SJCRH30 (cell line): ENCODE results near the gene CFAP251. TPM values are rescaled to one million over a fixed set of nuclear protein-coding genes. Genes with fewer than 3 reads are reported as not detected.
A peak's percentile ranks its signal among the peaks of the same experiment; 100 is the strongest.

ENCODE experiments used
- DNase-seq, 2 experiments: peaks; one replicate each; pipeline ENCODE4 v3.0.0-alpha.2; 2015 to 2020
- H3K27ac ChIP-seq: fragments of 250-450 bp; sonication (Bioruptor Pico); 2 replicates; pipeline ENCODE4 v1.5.1; 2020; ENCODE audit warnings: mild to moderate bottlenecking, moderate library complexity
- H3K27me3 ChIP-seq: fragments of 250-450 bp; sonication (Bioruptor Pico); 2 replicates; pipeline ENCODE4 v1.5.1; 2020; ENCODE audit warnings: mild to moderate bottlenecking, moderate library complexity
- H3K36me3 ChIP-seq: fragments of 250-450 bp; sonication (Bioruptor Pico); 2 replicates; pipeline ENCODE4 v1.5.1; 2020; ENCODE audit warnings: mild to moderate bottlenecking, moderate library complexity
- H3K4me1 ChIP-seq: fragments of 250-450 bp; sonication (Bioruptor Pico); 2 replicates; pipeline ENCODE4 v1.5.1; 2020; ENCODE audit warnings: mild to moderate bottlenecking, moderate library complexity
- H3K4me3 ChIP-seq: fragments of 250-450 bp; sonication (Bioruptor Pico); 2 replicates; pipeline ENCODE4 v1.5.1; 2020; ENCODE audit warnings: mild to moderate bottlenecking, moderate library complexity
- H3K9me3 ChIP-seq: fragments of 250-450 bp; sonication (Bioruptor Pico); replicated peaks from 2 replicates; pipeline ENCODE4 v1.5.1; 2020; ENCODE audit warnings: mild to moderate bottlenecking, moderate library complexity
- total RNA-seq: library from RNA; depleted of rRNA; stranded (reverse); fragments of >200 nt; shearing (Covaris generic); gene quantifications from 2 replicates; pipeline ENCODE4 v1.2.3, GENCODE V29; 2014

Gene CFAP251
- total RNA-seq, 1 experiment from 2014 or later = 0.45 TPM

DNA sequence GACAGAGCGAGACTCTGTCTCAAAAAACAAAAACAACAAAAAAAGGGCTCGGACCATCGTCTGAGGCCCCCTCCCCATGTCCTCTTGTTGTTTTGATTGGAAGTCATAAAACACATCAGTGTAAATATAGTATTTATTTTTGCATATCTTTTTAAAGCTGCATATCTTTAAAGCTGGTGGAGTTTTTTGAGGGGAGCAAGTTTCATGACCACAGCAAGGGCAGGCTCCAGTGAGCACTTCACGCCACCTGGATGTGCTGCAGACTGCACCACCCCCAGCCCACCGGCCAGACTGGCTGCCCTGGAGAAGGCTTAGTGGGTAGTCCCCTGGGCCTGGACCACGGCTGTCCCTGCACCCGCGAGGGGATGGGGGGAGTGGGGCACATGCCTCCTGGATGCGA, 91.3 kb downstream of the CFAP251 start:
- Histone ChIP-seq H3K4me1 (peaks cover 5% of the 10 kb centered on the region), H3K9me3 (no peaks in the 10 kb centered on the region), H3K27me3 (no peaks in the 10 kb centered on the region), H3K36me3 (no peaks in the 10 kb centered on the region), H3K4me3 (no peak overlapping the region), H3K27ac (no peak overlapping the region)
- DNase-seq = no peak

DNA sequence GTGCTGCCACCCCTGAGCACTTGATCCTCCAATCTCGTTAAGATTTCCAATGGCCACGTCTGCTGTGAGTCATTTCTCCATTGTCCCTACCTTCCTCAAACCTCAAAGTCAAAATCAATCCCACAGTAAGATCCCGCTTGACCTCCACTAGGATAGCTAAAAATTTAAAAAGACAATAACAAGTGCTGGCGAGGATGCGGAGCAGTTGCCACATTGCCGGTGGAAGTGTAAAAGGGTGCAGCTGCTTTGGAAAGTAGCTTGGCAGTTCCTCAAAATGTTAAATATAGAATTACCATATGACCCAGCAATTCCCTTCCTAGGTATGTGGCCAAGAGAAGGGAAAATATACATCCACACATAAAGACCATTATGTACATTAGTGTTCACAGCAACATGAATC, 93.8 kb downstream of the CFAP251 start:
- Histone ChIP-seq H3K4me1 (no peaks in the 10 kb centered on the region), H3K9me3 (no peaks in the 10 kb centered on the region), H3K27me3 (no peaks in the 10 kb centered on the region), H3K36me3 (no peaks in the 10 kb centered on the region), H3K27ac (no peak overlapping the region), H3K4me3 (no peak overlapping the region)
- DNase-seq = no peak

DNA sequence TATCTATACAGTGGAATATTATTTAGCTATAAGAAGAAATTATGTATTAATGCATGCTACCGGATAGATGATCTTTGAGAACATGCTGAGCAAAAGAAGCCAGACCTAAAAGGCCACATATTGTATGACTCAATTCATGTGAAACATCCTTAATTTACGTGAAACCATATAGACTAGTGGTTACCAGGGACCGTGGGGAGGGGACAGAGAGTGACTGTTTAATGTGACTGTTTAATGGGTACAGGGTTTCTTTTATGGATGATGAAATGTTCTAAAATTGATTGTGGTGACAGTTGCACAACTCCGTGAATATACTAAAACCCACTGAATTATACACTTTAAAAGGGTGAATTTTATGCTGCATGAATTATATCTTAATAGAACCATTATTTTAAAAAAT, 94.7 kb downstream of the CFAP251 start:
- Histone ChIP-seq H3K27me3 (no peaks in the 10 kb centered on the region), H3K27ac (no peak overlapping the region), H3K36me3 (no peaks in the 10 kb centered on the region), H3K4me3 (no peak overlapping the region), H3K4me1 (no peaks in the 10 kb centered on the region), H3K9me3 (no peaks in the 10 kb centered on the region)
- DNase-seq = no peak

DNA sequence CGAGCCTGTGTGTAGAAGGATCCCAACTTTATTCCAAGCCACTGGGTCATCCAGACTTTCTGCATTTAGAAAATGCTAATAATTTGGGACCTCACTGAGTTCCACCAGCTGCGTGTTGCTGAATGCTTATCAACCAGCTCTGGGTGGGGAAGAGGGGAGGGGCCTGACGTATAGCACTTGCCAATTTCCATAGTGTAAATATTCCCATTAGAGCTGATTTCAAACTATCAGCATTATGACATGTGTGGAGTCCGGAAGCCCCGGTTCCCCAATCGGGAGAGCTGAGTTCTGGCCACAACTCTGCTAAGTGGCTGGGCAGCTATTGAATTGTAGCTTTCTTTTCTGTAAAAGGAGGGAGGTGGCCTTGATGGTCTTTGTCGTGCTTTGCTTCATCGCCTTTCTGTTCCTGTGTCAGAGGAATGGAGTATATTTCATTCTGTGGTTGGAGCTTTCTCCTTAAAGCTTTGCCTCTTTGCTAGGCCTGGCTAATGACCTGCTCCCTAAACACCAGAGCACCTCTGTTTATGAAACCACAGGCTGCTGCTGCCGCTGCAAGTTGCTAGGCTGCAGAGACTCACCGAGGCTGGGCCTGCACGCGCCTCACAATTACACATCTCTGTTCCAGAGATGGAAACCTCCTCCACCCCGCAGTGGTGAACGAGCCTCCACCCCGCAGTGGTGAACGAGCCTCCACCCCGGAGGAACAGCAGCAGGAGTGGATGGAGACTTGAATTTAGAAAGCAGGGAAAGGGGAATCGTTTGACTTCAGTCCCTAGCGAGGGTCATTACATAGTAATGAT, 95.6 kb downstream of the CFAP251 start:
- H3K36me3 ChIP-seq = no peaks in the 10 kb centered on the region
- no peak overlapping the region for H3K27ac ChIP-seq
- H3K9me3 ChIP-seq = no peaks in the 10 kb centered on the region
- H3K4me1 ChIP-seq = no peaks in the 10 kb centered on the region
- H3K4me3 ChIP-seq = no peak overlapping the region
- no peaks in the 10 kb centered on the region for H3K27me3 ChIP-seq
- DNase-seq = no peak

DNA sequence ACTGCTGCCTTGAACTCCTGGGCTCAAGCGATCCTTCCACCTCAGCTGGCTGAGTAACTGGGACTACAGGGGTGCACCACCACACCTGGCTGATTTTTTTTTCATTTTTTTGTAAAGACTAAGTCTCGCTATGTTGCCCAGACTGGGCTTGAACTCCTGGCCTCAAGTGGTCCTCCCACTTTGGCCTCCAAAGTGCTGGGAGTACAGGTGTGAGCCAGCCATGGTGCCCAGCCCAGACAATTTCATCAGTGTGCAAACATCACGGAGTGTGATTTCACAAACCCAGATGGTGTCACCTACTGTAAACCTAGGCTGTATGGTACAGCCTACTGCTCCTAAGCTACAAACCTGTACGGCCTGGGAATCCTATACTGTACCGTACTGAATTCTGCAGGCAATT, 96.4 kb downstream of the CFAP251 start:
- Histone ChIP-seq H3K4me1 (no peaks in the 10 kb centered on the region), H3K4me3 (no peak overlapping the region), H3K9me3 (no peaks in the 10 kb centered on the region), H3K36me3 (no peaks in the 10 kb centered on the region), H3K27ac (no peak overlapping the region), H3K27me3 (no peaks in the 10 kb centered on the region)
- DNase-seq = no peak

DNA sequence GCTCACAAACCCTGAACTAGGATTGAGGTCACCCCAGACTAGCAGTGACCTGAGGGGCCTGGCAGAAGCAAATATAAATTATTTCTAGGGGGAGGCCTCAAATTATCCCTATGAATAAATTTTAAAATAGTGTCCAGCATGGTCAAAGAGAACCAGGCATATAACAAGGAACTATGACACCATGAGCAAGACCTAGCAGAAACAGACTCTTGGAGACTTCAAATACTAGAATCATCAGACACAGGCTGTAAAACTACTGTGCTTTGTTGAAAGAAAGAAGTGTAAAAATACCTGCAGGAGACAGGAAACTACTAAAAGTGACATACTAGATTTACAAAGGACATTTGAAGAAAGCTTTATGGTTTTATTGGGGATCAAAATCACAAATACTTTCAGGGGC, 100.1 kb downstream of the CFAP251 start:
- H3K4me1 ChIP-seq = no peaks in the 10 kb centered on the region
- no peaks in the 10 kb centered on the region for H3K36me3 ChIP-seq
- H3K27ac ChIP-seq = no peak overlapping the region
- no peaks in the 10 kb centered on the region for H3K27me3 ChIP-seq
- no peak for DNase-seq
- H3K9me3 ChIP-seq = no peaks in the 10 kb centered on the region
- no peak overlapping the region for H3K4me3 ChIP-seq

DNA sequence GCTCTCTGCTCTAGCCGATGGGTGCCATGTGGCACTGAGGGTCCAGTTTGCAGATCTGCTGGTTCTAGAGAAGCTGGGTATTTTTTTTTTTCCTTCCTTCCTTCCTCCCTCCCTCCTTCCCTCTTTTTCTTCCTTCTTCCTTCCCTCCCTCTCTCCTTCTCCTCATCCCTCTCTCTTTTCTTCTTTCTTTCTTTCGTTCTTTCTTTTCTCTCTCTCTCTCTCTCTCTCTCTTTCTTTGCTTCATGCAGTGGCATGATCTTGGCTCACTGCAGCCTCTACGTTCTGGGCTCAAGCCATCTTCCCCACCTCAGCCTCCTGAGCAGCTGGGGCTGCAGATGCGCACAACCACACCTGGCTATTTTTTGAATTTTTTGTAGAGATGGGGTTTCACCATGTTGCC, 100.5 kb downstream of the CFAP251 start:
- no peak for DNase-seq

DNA sequence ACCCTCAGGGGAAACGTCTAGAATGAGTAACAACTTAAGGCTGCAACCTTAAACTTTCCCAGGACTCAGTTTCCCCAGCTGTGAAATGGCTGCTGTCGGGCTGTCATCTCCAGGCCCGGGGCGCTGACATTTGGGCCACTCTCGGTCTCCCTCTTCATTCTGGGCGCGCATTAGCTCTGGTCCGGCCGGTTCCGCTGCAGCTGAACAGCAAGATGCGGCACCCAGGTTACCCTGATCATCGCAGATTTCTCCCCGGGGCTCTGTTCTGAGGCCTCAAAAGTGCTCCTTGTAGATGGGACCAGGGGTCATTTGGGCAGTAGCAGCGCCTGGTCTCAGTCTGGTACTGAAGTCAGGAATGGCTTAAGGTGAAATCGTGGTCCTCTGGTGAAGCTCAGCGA, 102.4 kb downstream of the CFAP251 start:
- no peaks in the 10 kb centered on the region for H3K36me3 ChIP-seq
- no peak overlapping the region for H3K27ac ChIP-seq
- H3K4me3 ChIP-seq = peak overlapping the region; percentile 97
- no peaks in the 10 kb centered on the region for H3K27me3 ChIP-seq
- DNase-seq = no peak
- no peaks in the 10 kb centered on the region for H3K4me1 ChIP-seq
- H3K9me3 ChIP-seq = no peaks in the 10 kb centered on the region

More for the DNA sequence above, 100.5 kb downstream of the CFAP251 start:
- Histone ChIP-seq H3K4me3 (no peak overlapping the region), H3K4me1 (no peaks in the 10 kb centered on the region), H3K27me3 (no peaks in the 10 kb centered on the region), H3K9me3 (no peaks in the 10 kb centered on the region), H3K36me3 (no peaks in the 10 kb centered on the region), H3K27ac (no peak overlapping the region)

DNA sequence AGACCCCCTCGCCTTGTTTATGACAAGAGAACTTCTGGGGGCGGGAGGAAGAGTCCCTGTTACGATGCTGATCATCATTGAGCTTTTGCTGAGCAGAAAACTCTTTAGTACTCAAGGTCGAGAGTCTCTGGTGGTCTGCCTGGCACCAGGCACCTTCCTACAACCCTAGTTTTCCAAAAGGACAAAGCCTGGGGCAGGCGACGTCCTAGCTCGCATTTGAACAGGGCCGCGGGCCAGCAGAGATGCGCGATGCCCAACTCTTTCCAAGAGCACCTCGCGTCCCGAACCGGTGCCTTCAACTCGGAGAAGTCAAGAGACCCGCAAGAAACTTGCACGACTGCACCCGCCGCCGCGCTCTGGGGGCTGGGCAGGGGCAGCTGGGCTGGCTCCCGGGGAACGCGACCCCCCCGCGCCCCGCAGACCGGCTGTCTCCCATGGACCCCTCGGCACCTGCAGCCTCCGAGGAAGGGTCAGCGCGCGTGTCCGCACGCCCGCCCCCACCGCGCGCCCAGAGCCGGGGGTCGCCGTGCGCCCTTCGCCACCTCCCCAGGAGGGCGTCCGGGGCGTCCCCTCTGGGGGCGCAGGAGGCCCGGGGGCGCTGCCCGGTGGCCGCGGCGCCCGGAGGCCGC, 102.9 kb downstream of the CFAP251 start:
- no peaks in the 10 kb centered on the region for H3K9me3 ChIP-seq
- H3K36me3 ChIP-seq = no peaks in the 10 kb centered on the region
- peak overlapping the region; percentile 97 for H3K4me3 ChIP-seq
- H3K27ac ChIP-seq = no peak overlapping the region
- H3K4me1 ChIP-seq = no peaks in the 10 kb centered on the region
- no peaks in the 10 kb centered on the region for H3K27me3 ChIP-seq
- DNase-seq = peak in 1 of 2 experiments; percentile 36

DNA sequence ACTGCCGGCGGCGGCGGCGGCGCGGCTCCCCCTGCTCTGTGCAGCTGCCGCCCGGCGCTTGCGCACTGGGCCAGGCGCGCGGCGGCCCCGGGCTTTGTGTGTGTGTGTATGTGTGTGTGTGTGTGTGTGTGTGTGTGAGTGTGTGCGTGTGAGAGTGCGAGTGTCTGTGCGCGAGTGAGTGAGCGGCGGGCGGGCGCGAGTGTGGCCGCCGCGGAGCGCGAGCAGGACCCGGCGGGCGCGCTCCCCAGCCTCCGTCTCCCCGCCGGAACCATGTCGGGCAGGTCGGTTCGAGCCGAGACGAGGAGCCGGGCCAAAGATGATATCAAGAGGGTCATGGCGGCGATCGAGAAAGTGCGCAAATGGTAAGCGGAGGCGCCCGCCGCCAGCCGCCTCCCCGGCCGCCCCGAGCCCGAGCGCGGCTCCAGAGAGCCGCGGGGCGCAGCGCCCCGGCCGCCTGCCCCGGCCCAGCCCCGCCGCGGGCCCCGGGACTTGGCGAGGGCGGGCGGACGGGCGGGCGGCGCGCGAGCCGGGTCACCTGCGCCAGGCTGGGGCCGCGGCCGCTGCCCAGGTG, 103.5 kb downstream of the CFAP251 start, which contains the start of gene BCL7A:
Gene BCL7A (plus strand): TSS at position 63 of the 571 bp plus-strand sequence. CDS start 208 bp downstream, at position 271.
- Histone ChIP-seq H3K4me1 (no peaks in the 10 kb centered on the region), H3K4me3 (peak within 1 kb of the TSS; percentile 97), H3K9me3 (no peaks in the 10 kb centered on the region), H3K36me3 (no peaks in the 10 kb centered on the region), H3K27ac (peak within 1 kb of the TSS; percentile 75), H3K27me3 (no peaks in the 10 kb centered on the region)
- peak; percentile 59 to 69 for DNase-seq

DNA sequence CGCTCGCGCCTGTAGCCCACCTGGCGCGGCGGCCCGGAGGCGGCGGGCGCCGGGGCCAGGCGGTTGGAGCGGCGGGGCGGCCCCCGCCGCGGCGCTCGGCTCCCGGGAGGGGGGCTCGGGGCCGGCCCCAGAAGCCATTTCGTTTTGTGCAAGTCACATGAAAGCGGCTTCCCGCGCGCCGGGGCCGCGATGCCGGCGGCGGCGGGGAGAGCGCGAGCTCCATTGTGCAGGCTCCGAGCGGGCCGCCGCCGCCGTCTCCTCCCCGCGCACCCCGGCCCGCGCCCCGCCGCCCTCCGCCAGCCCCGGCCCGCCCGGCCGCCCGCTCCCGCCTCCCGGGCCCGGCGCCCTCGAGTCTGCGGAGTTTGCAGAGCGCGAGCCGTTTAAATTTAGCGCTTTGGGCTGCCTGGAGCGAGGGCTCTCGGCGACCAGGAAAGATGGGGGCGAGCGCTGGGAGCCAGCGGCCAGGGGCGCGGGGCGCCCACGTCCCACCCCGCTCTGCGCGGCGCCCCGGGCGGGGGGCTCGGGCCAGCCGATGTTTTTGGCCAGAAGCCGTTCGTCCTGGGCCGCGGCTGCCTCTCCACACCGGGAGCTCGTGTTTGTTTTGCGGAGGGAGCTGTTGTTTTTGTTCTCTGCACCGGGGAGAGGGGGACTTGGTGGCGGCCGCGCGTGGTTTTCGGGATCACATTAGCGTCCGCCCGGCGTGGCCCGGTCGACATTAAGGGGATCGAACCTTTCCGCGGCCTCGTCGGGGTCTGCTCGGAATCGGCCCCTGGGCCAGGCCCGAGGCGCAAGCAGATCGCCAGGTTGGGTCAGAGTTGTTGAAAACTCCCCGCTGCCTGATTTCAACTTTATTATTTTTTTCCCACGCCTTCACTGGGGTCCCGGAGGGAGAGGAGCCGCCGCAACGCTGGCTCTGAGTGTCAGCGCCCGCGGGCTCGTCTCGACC, 104.3 kb downstream of the CFAP251 start:
- H3K4me3 ChIP-seq = peak overlapping the region; percentile 75
- peak; percentile 35 to 37 for DNase-seq
- peak overlapping the region; percentile 75 for H3K27ac ChIP-seq
- no peaks in the 10 kb centered on the region for H3K9me3 ChIP-seq
- no peaks in the 10 kb centered on the region for H3K27me3 ChIP-seq
- peaks cover under 1% of the 10 kb centered on the region; the same call in 1 of the 2 replicates for H3K4me1 ChIP-seq
- no peaks in the 10 kb centered on the region for H3K36me3 ChIP-seq

DNA sequence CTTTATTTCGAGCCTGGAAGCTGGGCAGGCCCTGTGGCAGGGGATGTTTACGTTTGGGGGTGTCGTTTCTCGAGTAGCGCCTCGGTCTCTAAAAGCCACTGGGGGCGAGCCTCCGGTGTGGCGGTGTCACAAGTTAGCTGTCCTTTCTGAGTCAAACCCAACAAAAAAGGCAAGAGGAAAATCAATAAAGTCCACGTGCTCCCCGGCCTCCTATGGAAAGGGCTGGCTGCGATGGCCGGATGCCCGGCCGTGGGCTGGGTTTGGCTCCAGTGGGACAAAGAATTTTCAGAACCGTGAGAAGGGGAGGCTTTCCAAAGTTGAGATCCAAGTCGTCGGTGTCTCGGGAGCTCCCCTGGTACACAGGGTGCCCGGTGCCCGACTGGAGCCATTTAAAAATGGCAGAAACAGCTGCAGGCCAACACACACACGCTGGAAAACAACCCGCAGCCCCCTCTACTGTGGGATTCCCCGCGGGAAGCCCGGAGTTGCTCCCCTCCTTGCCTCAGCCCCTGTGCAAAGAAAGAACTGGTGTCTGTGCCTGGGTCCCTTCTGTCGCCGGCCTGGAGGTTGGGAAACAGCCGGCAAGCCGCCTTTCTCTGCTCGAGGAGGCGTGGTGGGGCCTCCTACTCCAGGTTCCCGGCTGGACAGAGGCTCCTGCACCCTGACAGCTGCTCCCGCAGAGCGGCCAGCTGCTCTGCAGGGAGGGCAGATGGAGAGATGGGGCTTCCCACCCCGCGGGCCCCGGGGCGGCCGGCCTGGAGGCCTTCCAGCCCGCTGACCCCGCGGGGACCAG, 105.1 kb downstream of the CFAP251 start:
- H3K4me1 ChIP-seq = peaks cover 7% of the 10 kb centered on the region; the same call in 1 of the 2 replicates
- no peaks in the 10 kb centered on the region for H3K36me3 ChIP-seq
- H3K4me3 ChIP-seq = peak overlapping the region; percentile 75
- H3K27ac ChIP-seq = peak overlapping the region; percentile 75
- peak; percentile 90 to 92 for DNase-seq
- H3K27me3 ChIP-seq = no peaks in the 10 kb centered on the region
- no peaks in the 10 kb centered on the region for H3K9me3 ChIP-seq

DNA sequence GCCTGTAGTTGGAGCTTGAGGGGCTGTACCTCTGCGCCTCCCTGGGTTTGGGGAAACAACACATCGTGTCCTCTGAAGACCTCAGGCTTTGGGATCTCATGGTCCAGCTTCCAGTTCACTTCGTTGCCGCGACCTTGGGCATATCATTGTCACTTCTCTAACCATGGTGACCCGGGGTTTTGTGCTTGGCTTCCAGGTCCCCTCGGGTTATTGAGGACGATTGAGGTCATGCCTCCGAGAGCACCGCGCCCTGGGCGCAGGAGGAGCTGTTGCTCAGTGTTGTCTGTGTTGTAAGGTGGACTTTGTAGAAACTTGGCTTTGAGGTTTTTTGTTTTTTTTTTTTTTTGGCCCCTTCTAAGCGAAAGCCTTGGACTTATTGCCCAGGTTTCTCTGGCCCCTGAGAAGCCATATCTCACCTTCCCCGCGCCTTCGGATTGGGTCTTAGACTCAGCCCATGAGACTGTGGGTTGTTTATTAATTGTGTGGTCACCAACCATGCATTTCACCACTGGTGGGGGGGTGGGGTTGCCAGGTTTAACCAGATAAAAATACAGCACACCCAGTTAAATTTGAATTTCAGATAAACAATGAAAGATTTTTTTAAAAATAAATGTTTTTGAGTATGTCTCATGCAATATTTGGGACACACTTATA, 105.9 kb downstream of the CFAP251 start:
- Histone ChIP-seq H3K9me3 (no peaks in the 10 kb centered on the region), H3K4me1 (peaks cover 10% of the 10 kb centered on the region; the same call in 1 of the 2 replicates), H3K4me3 (peak overlapping the region; percentile 75), H3K27ac (peak overlapping the region; percentile 75), H3K36me3 (no peaks in the 10 kb centered on the region), H3K27me3 (no peaks in the 10 kb centered on the region)
- no peak for DNase-seq
